GM13976 (cell line): ENCODE results near the gene SUSD4.

Source experiments
- DNase-seq: peaks from one replicate; pipeline ENCODE4 v3.0.0; 2012; ENCODE audit warnings: low spot score
- CTCF ChIP-seq: IDR thresholded peaks from 2 replicates; pipeline ENCODE4 v1.5.1; 2012; ENCODE audit warnings: borderline replicate concordance, mild to moderate bottlenecking; ENCODE audit not compliant: insufficient read depth; ENCODE audit errors: extremely low read depth, missing control alignments, control extremely low read depth
- in situ Hi-C: fragments of 300-500 bp; cut with MboI; formaldehyde crosslinking; loops from one replicate; pipeline ENCODE4 v1.12.0; 2022; ENCODE audit warnings: low sequenced_read_pairs, mixed read lengths, inconsistent platforms; ENCODE audit not compliant: unreplicated experiment

The SUSD4 gene

GRCh38 chr1:223311826-223312225 lies 52.1 kb downstream of the SUSD4 start:
- in situ Hi-C loops = no loop called here
- TF ChIP-seq CTCF = no peak
- no peak for DNase-seq

GRCh38 chr1:223308136-223308535 lies 55.8 kb downstream of the SUSD4 start:
- in situ Hi-C loops = no loop called here
- DNase-seq = no peak
- no peak for TF ChIP-seq CTCF

- in situ Hi-C loops = no loop called here
- no peak for DNase-seq
- TF ChIP-seq CTCF = no peak
Measured at GRCh38 chr1:223307544-223307943, 56.4 kb downstream of the SUSD4 start.

GRCh38 chr1:223304931-223305330 lies 59.0 kb downstream of the SUSD4 start:
- in situ Hi-C loops = no loop called here
- no peak for DNase-seq
- TF ChIP-seq CTCF = no peak

- no peak for DNase-seq
- TF ChIP-seq CTCF = no peak
- in situ Hi-C loops = no loop called here
Measured at GRCh38 chr1:223301371-223301770, 62.6 kb downstream of the SUSD4 start.

GRCh38 chr1:223299553-223299952 lies 64.4 kb downstream of the SUSD4 start:
- no peak for DNase-seq
- no peak for TF ChIP-seq CTCF
- in situ Hi-C loops = no loop called here

- no peak for TF ChIP-seq CTCF
- no peak for DNase-seq
- in situ Hi-C loops = no loop called here
Measured at GRCh38 chr1:223298701-223299100, 65.3 kb downstream of the SUSD4 start.
